Measurements from ENCODE around the gene GPR3. TPM values are rescaled to one million over a fixed set of nuclear protein-coding genes. Genes with fewer than 3 reads are reported as not detected.

The GPR3 gene
- total and polyA plus RNA-seq, 4 donors = under 0.01 to 0.30 TPM; not detected in 2

DNA sequence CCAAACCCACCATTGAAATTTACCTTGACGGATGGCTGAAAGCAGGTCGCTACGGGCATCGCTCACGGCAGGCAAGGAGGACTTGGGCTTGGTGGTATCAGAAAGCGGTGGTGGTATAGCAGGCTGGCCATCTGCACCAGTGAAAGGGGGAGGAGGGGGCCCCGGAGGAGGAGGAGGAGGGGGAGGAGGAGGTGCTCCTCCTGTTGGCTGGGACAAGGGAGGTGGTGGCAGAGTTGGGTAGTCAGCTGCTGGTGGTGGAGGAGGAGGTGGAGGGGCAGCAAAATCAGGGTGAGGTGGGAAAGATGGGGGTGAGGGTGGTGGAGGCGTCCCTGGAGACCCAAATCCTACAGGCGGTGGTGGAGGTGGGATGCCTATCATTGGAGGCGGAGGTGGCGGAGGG is 17.2 kb downstream of the GPR3 start (continued):
- TF ChIP-seq REST (IDR thresholded peaks at IDR 0.05) (no peak), TAF1 (conservative IDR thresholded peaks at IDR 0.05) (no peak), RAD21 (IDR thresholded peaks at IDR 0.05) (no peak), RXRA (IDR thresholded peaks at IDR 0.05) (no peak), HNF4G (IDR thresholded peaks at IDR 0.05) (no peak)
- TF ChIP-seq, protein P1, sequence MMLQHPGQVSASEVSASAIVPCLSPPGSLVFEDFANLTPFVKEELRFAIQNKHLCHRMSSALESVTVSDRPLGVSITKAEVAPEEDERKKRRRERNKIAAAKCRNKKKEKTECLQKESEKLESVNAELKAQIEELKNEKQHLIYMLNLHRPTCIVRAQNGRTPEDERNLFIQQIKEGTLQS (IDR thresholded peaks at IDR 0.05) = no peak
- TF ChIP-seq, protein P2, sequence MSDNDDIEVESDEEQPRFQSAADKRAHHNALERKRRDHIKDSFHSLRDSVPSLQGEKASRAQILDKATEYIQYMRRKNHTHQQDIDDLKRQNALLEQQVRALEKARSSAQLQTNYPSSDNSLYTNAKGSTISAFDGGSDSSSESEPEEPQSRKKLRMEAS (IDR thresholded peaks at IDR 0.05) = no peak

GRCh38 chr1:27410709-27411108 is 18.3 kb downstream of the GPR3 start:
- peaks cover 6 to 70% (median 46%) of the 10 kb centered on the region in 4 donors for H3K36me3 ChIP-seq (ENCODE audit: control insufficient read depth in 4 of 4, insufficient read depth in 3 of 4, low read depth in 1 of 4, low read length in 3 of 4)
- WGBS = 93% methylated on average over 2 of the region's 2 CpGs
- H3K27ac ChIP-seq (ENCODE audit: low read depth in 1 of 2, low read length in 2 of 2) = no peak overlapping the region
- H3K9ac ChIP-seq (ENCODE audit: low read depth in 1 of 2, low read length in 2 of 2) = no peak overlapping the region
- no peaks in the 10 kb centered on the region for H3K27me3 ChIP-seq (ENCODE audit: control insufficient read depth in 4 of 4, insufficient read depth in 4 of 4, low read length in 3 of 4)
- H3K9me3 ChIP-seq (ENCODE audit: control insufficient read depth in 4 of 4, low read length in 3 of 4) = no peaks in the 10 kb centered on the region
- no peak overlapping the region for H3K4me3 ChIP-seq (ENCODE audit: low read depth in 1 of 3, low read length in 3 of 3)
- no peak for DNase-seq (ENCODE audit: low spot score)
- TF ChIP-seq NR2F2 (IDR thresholded peaks at IDR 0.05) (no peak), ZBTB33 (IDR thresholded peaks at IDR 0.05) (no peak), JUND (IDR thresholded peaks at IDR 0.05) (no peak), SP1 (IDR thresholded peaks at IDR 0.05) (no peak), RAD21 (IDR thresholded peaks at IDR 0.05) (no peak)
- TF ChIP-seq, protein P3, sequence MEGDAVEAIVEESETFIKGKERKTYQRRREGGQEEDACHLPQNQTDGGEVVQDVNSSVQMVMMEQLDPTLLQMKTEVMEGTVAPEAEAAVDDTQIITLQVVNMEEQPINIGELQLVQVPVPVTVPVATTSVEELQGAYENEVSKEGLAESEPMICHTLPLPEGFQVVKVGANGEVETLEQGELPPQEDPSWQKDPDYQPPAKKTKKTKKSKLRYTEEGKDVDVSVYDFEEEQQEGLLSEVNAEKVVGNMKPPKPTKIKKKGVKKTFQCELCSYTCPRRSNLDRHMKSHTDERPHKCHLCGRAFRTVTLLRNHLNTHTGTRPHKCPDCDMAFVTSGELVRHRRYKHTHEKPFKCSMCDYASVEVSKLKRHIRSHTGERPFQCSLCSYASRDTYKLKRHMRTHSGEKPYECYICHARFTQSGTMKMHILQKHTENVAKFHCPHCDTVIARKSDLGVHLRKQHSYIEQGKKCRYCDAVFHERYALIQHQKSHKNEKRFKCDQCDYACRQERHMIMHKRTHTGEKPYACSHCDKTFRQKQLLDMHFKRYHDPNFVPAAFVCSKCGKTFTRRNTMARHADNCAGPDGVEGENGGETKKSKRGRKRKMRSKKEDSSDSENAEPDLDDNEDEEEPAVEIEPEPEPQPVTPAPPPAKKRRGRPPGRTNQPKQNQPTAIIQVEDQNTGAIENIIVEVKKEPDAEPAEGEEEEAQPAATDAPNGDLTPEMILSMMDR (IDR thresholded peaks at IDR 0.05; ENCODE audit: low read depth, low read length, missing input control) = no peak
- TF ChIP-seq, protein P2 (IDR thresholded peaks at IDR 0.05) = no peak
- H3K4me1 ChIP-seq (ENCODE audit: control insufficient read depth in 4 of 4, insufficient read depth in 4 of 4, low read length in 3 of 4) = peaks cover 0 to 8% (median 4%) of the 10 kb centered on the region in 4 donors

DNA sequence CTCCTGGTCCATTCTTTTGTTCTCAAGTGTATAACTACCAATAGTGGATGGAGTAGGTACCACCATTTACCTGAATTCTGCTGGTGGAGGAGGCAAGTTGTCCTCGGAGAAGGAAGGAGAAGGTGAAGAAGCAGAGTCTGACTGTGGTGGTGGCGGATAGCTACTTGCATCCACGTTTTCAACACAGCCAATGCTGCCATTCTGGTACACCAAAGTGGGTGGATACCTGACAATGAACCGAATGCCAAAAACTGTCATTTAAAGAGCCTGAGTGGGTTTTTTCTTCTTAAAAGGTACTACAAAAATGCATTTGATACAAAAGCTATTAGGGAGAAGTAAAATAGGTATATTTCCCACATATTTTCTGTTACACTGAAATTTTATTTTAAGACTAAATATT is 20.1 kb downstream of the GPR3 start:
- Histone ChIP-seq H3K36me3 (ENCODE audit: control insufficient read depth in 4 of 4, insufficient read depth in 3 of 4, low read depth in 1 of 4, low read length in 3 of 4) (peaks cover 8 to 71% (median 54%) of the 10 kb centered on the region in 4 donors), H3K27me3 (ENCODE audit: control insufficient read depth in 4 of 4, insufficient read depth in 4 of 4, low read length in 3 of 4) (no peaks in the 10 kb centered on the region), H3K4me1 (ENCODE audit: control insufficient read depth in 4 of 4, insufficient read depth in 4 of 4, low read length in 3 of 4) (peaks cover 0 to 8% (median 4%) of the 10 kb centered on the region in 4 donors), H3K4me3 (ENCODE audit: low read depth in 1 of 3, low read length in 3 of 3) (no peak overlapping the region), H3K27ac (ENCODE audit: low read depth in 1 of 2, low read length in 2 of 2) (no peak overlapping the region), H3K9me3 (ENCODE audit: control insufficient read depth in 4 of 4, low read length in 3 of 4) (no peaks in the 10 kb centered on the region), H3K9ac (ENCODE audit: low read depth in 1 of 2, low read length in 2 of 2) (no peak overlapping the region)
- WGBS = 93% methylated on average over 4 of the region's 4 CpGs
- DNase-seq (ENCODE audit: low spot score) = no peak
- TF ChIP-seq ZBTB33 (IDR thresholded peaks at IDR 0.05) (no peak), HNF4A (conservative IDR thresholded peaks at IDR 0.05) (no peak), NR2F2 (IDR thresholded peaks at IDR 0.05) (no peak), EGR1 (IDR thresholded peaks at IDR 0.05; ENCODE audit: low read depth in 2 of 2) (no peak), GABPA (IDR thresholded peaks at IDR 0.05 in 1 of 2, conservative IDR thresholded peaks at IDR 0.05 in 1 of 2) (no peak), SP1 (IDR thresholded peaks at IDR 0.05) (no peak), FOXA2 (IDR thresholded peaks at IDR 0.05) (no peak), RXRA (IDR thresholded peaks at IDR 0.05) (no peak), RAD21 (IDR thresholded peaks at IDR 0.05) (no peak)
- TF ChIP-seq, protein P2 (IDR thresholded peaks at IDR 0.05) = no peak
